ENCODE data around the gene PFDN4.
A peak's percentile ranks its signal among the peaks of the same experiment; 100 is the strongest.

The PFDN4 gene

DNA sequence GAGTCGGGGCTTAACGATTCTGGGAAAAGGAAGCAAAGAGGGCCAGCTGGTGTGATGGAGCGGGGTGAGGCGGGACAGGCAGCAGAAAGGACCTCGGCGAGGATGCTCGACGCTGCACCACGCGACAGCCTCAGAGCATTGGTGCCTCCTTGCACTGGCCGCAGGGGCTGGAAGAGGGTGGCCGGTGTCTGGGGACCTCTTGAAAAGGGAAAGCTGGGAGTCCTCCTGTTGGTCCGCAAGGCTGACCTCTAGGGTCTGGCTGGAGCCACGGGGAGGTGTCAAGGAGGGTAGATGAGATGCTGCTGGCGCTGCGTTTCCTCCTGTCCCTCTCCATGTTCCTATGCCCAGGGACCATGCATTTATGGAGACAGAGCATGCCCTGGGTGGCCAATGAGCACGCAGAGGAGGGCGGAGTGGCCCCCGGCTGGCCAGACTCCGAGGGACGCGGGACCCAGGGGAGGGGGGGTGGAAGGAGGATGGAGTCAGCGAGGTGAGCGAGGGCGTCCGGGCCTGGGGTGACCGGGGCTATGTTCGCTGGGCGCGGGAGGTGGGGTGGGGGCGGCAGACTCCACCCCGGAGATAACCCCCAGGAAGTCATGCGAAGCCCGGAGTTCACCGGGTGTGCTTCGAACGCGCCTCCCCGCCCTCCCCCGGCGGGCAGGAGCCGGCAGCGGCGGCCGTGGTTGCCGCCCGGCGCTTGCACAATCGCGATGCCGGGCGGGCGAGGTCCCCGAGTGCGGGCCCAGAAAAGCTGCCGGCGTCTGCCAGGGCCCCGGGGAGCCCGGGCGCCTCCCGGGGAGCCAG, 34.0 kb upstream of the PFDN4 start, which contains the start of gene CYP24A1:
TSS of gene CYP24A1 (minus strand) at position 334 of the 804 bp plus-strand sequence. CDS start 407 bp downstream, outside the sequence.
- no peak for DNase-seq

DNA sequence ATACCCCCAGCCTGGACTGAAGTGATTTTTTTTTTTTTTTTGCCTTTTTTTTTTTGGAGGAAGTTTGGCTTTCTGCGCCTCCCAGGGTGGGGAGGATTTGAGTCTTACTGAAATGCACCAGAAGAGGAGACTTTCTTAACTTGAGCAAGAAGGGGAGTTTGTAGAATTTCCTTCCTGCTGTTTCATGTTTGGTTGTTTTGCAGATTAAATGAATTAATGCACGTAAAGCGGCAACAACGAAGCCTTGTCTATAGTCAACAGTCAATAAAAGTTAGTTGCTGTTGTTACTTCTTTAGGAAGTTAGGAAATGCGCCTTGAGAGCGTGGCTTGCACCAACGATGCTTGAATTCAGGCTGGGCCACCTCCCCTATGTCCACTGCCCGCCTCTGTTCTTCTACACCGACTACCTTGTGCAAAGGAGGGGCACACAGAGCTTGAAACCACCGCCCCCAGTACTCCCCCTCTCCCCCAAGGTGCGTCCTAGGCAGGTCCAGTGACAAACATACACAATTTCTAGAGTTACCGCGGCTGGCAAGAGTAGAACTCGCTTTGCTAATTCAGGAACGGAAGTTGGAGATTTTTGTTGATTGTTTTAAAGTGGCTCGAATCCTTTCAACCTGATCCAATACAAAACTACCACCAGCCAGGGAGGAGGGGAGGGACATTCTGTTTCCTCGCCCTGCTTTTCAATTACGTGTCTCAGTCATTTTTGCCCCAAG, 33.3 kb upstream of the PFDN4 start:
- DNase-seq = no peak

- no peak for DNase-seq
These were observed 31.3 kb upstream of the PFDN4 start for GRCh38 chr20:54176610-54177009.

DNA sequence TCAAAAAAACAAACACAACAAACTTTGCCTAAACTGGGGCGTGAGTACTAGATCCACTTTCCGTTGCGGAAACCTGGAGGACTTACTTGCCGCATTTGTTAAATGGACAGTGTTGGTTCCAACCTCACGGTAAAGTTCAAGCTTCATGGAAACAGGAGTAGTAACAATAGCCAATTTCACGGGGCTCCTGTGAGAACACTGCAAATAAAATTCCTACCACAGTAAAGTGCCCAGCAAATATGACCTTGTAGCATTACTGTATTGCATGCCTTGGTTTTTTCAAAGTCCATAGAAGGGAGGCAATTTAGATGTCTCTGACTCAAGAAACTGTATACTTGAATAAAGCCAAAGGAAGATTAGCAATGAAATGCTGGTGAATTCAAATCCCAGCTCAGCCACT, 30.5 kb upstream of the PFDN4 start:
- no peak for DNase-seq

DNA sequence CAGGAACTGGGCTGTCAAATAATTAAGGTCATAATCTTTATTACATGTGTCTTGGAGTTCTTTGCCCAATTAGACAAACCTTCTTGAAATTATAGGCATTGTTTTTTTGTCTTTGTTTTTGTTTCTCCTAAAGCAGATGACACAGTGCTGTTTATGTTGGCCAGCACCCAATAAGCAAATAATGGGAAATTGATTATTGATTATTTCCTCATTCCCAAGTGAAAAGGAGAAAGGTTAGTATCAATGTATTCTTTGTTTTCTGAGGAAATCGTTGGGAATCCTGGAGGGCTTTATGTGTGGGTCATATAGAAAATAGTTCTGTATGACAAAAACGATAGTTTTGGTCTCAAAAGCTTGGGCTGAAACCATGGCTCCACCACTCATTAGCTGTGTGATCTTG, 29.6 kb upstream of the PFDN4 start:
- DNase-seq = no peak

DNA sequence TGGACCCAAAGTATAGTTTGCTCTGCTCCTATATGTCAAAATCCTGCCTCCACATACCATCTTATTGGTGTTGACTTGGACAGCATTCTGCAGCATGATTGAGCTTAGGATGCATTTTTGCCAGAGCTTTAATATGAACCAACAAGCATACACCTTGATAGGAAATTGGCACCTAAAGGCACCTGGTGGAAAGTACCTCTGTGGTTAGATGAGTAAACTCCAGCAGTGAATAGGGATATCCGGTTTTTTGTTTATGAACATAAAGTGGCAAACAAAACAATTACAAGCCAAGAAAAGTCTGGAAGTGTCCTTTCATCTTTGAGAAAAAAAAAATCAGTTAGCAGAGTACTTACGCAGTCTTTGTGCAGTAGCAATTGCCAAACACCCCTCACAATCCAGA, 27.9 kb upstream of the PFDN4 start:
- no peak for DNase-seq

DNA sequence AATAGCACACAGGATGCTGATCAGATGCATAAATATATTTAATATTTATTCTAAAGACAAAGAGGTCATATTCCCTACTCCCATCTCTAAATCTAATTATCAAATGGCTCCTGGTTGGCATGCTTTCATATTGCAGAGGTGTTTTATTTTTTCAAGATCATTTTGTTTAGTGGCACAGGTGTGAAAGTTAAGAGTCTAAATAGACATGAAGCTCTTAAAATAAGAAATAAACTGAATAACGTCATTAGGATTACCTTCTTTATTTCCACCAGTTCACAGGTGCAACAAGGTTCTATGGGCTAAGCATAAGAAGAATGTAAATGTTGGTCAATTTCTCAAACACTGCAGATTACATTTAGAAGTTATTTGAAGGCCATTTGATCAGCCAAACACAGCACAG, 27.0 kb upstream of the PFDN4 start:
- no peak for DNase-seq

- no peak for DNase-seq
These were observed 23.8 kb upstream of the PFDN4 start for GRCh38 chr20:54184071-54184470.

DNA sequence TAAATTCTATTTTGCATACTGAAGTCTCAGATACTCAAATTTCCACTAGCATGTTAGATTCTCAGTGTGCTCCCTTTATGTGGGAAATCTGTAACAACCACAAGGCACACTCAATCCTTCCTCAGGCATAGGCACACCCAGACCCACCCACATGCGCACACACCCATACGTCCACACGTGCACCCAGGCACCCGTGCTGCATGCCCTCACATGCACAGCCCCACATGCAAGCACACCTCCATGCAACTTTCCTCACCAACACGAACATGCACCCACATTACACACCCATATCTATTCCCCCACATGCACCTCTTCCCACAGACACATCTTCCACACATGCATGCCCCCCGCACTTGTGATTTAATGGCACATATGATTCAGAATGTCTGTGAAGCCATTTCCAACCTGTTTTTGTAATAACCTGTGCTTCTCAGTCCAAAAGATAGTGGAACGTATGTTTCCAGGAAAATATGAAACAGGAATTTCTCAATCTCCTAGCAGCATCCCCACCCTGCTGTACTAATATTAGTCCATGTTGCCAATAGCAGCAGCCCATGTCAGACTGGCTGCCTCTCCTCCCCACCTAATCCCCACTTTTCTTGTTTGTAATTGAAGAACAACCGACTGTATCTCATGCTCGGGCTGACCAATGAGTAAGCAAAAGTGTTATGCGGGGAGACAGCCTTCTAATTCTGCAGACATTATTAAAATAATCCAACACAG, 22.8 kb upstream of the PFDN4 start:
- no peak for DNase-seq

GRCh38 chr20:54188132-54188849, 19.6 kb upstream of the PFDN4 start:
- DNase-seq = no peak

- DNase-seq = no peak
These were observed 18.3 kb upstream of the PFDN4 start for GRCh38 chr20:54189630-54190029.

DNA sequence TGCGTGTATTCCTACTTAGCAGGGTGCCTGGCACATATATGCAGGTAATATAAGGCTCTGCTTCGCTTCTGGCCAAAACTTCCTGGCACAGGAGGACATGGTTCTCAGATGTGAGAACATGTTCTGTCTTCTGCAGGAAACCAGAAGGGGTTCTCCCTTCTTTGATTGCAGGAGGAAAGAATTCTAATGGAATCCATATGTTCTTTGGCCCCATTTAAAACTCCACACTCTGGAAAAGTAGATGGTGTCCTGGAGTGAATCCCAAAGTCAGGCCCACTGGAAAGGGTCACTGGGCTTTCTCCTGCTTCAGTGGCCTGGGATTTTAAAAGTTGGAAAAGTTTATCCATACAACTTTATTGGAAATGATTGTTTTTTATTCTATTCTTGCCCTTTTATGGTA, 17.7 kb upstream of the PFDN4 start:
- no peak for DNase-seq

DNA sequence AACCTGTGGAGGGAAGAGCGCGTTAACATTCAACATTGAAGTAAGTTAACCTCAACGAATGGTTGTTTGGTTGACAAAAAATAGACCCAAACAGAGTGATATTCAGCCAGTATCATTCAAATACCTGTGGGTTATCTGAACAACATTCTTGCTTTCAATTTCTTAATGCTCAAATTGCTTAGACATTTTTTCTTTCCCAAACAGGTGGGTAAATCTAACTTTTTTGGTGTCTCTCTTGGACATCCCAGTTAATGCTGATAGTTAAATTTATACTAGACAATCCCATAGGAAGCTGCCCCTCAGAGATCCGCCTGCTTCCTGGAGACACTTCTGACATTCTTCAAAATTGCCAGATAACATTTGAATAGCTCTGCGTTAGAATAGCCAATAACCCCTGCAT, 14.1 kb upstream of the PFDN4 start:
- no peak for DNase-seq

- no peak for DNase-seq
These were observed 13.0 kb upstream of the PFDN4 start for GRCh38 chr20:54194724-54195438.

DNA sequence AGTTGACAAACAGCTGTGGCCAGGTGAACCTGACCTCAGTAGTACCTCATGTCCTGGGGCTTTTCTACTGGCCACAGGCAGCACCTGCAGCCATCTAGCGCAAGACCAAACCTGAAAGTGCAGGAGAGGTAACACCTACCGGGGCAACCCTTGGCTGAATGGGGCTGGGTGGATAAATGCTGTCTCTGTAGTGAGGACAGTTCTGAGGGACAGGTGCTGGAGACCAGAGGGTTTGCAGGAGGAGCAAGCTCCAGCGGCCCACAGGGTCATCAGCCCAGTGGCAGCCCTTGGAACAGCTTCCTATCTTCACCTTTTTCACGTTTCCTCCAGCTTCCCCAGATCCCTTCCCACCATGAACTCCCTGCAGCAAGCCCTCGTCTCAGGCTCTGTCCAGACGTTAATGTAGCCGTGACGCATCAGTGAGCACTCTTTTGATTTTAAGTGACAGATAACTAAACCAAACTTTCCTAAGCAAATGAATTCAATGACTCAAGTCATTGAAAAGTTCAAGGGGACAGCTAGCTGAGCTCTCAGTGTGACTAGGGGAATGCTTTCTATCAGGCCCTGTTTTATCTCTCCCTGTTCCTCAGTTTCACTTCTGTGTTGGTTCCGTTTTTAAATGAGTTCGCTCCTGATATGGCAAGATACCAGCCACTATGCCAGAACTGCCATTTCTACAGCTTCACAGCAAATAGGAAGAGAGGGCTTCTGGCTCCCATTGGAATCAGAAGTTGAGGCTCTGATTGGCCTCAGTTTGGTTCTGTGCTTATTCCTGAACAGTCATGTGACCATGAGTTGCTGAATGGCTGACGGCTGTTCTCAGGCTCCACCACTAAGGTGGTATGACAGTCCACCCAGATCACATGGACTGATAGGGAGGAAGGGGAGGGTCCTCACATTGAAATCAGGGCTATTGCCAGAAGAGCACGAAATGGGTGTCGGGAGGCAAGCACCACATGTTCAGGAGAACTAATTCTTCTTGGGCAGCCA, 12.1 kb upstream of the PFDN4 start:
- no peak for DNase-seq

DNA sequence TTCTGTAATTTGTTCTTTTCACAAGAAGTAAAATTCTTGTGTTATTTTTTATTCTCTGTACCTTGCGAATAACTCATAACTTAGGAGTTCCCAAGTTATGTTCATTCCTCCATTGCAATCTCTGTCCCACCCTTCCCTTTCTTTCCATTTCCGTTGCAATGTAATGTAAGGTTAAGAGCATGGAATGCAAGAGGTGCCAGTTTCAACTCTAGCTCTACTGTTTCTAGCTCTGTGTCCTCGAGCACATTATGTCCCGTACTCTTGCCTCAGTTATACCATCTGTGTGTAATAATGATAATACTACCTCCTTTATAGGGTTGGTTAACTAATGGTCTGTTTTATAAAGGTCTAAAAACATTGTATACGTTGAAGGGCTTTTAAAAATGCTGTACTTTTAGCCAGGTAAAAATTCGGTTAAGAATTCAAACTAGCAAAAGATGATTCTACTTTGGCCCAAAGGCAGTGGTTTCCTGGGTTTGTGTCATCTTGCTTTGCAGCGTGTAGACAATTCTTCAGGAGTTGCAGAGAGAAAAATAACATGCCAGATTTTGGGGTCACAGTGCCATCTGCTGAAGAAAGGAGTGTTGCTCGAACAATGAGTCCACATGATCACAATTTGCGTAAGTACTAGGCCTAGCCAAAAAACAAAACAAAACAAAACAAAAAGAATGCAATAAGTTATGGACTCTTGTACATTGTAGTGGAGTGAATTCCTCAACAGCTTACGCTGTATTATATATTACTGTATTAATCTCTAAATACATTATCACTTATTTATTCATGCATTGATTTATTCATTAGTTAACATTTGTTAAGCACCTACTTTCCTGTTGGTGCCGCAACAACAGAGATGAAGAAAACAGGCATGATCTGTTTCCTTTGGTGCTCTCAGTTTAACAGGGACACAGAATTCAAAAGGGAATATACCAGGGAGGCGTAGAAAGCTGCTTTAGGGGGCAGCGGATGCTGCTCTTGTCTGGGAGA, 10.0 kb upstream of the PFDN4 start:
- no peak for DNase-seq

DNA sequence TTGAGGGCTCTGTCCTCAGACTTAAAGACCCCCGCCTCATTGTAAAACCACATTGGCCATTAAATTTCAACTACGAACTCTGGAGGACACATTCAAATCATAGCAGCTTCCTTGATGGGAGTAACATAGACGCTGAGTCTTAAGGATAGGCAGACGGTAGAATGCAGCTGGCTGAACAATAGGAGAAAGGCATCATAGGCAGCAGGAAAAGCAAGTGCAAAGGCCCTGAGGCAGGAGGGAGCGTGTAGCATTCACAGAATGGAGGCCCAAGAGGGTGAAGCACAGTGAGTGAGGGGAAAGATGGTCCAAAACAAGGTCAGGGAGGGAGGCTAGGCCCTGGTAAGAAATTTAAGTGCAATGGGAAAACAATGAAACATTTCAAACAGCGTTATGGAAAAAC, 8.6 kb upstream of the PFDN4 start:
- DNase-seq = no peak

DNA sequence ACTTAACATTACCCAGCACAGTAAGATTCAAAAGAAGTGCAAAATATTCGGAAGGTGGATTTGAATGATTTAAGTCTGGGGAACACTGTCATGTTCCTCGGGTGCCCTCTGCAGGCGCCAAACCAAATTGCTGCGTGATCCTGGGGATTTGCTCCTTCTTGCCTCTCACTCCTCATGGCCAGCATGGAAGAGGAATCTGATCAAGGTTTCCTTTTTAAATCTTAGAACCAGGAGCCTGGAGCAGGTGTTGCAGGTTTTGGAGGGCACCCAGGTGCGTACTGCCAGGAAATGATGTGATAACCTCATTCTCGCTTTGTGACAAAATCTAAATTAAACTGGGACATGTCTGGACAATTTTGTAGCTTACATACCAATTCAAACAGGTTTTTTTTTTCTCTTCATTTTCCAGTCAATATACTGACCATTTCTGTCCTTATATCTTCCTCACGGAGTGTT, 8.1 kb upstream of the PFDN4 start:
- DNase-seq = peak; percentile 54

DNA sequence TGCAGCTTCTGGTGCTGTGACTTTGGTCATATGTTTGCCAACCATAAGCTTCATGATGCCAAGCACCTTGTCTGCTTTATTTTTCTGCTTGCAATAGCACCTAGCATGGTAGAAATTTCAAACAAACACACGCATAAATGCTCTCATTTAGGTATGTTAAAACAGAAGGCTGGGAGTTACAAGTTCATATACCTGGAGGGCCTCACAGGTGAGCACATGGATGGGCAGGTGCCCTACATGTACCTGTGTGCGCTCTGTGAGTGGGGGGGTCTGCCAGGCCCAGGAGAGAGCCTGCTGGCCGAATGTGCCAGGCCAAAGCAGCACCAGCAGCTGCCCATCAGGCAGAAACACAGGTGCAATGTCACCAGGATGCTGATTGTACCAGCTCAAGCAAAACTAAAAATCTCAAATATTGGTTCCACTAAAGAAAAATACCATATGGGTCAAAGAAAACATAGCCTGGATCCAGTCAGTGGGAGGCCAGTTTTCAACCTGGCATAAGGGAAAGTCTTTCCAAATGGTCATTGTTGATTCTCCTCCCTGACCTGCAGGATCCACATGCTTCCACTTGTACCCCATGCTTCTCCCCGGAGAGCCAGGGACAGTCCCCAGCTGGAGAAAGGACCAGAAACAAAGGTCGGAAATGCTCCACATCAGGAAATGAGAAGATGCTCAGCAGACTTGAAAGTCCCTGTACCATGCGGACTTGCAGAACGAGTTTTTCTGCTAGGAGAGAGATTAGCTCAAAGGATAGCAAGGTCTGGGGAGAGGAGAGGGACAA, 7.2 kb upstream of the PFDN4 start:
- no peak for DNase-seq

Measured in NCI-H1694 treated with DMSO at 0.1 percent for 48 hours (cell line).